M059J (cell line): ENCODE data around the gene TGIF1. TPM values are rescaled to one million over a fixed set of nuclear protein-coding genes. Genes with fewer than 3 reads are reported as not detected.
"Not testable (repeated sequence)": the region's sequence is repeated elsewhere in the genome, so short reads cannot be mapped to it uniquely, and the experiment has no call there.

ENCODE experiments used
- DNase-seq: peaks from one replicate; pipeline ENCODE4 v3.0.0-alpha.2; 2012; ENCODE audit warnings: low read depth
- total RNA-seq: library from RNA; depleted of rRNA; stranded (reverse); fragments of >200 nt; shearing (Covaris generic); gene quantifications from 2 replicates; pipeline ENCODE4 v1.2.3, GENCODE V29; 2014

Gene TGIF1
- total RNA-seq, 1 experiment from 2014 or later: 113 TPM

GRCh38 chr18:3455907-3456685 is 6.1 kb downstream of the TGIF1 start:
- DNase-seq: peak; percentile 43

DNA sequence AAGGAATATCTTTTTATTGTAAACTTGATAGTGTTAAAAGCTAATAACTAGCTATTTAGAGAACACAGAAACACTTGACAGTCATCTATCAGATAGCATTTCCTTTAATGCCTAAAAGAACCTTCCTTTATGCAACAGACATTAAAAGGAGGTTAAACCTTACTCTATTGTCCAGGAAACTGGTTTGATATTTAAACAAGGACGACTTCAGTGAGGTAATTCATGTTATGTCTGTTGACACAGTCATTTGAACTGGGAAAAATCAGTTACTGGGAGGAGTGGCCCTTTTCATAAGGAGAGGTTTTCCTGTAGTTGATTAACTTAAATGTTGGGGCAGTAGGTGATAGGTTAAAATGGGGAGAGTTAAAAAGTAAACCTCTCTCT is 6.7 kb downstream of the TGIF1 start:
- DNase-seq: no peak

- no peak for DNase-seq
These were observed 7.3 kb downstream of the TGIF1 start for GRCh38 chr18:3457261-3457724.

DNA sequence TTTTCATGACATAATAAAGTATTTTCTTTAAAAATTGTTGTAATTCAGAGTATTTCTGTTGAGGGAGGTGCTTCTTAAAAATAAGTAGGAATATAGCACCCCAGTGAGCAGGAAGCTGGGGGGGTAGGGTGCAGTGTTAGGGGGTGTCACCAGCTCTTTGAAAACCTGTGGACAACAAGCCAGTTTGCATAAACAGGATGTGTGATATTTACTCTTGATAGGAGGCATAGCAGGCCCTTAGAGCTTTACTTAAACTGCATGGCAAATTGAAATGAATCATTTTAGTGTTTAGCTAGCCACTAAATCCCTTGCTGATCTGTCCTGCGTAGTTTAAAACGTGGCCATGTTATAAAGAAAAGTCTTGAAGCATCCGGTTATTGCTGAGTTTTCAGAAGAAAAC is 8.4 kb downstream of the TGIF1 start:
- peak; percentile 30 for DNase-seq

GRCh38 chr18:3458952-3459853 is 9.2 kb downstream of the TGIF1 start:
- peak; percentile 71 for DNase-seq

DNA sequence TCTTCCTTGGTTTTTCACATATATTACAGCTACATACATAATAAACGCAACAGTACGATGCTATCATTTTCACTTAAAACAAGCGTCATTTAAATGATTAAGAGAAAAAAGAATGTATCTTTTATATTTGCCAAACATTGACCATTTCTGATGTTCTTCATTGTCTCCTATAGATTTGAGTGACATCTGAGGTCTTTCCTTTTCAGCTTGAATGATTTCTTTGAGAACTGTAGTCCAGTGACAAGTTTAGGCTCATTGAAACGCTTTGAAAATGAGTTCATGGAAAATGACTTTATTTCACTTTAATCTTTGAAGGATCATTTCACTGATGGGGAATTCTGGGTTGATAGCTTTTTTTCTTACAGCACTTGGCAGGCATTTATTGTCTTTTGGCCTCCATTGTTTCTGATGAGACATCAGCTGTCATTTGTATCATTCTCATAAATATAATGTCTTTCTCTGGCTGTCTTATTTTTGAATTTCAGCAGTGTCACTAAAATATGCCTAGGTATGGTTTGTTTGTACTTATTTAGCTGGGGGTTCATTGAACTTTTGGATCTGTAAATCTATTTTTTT is 10.9 kb downstream of the TGIF1 start:
- no peak for DNase-seq

DNA sequence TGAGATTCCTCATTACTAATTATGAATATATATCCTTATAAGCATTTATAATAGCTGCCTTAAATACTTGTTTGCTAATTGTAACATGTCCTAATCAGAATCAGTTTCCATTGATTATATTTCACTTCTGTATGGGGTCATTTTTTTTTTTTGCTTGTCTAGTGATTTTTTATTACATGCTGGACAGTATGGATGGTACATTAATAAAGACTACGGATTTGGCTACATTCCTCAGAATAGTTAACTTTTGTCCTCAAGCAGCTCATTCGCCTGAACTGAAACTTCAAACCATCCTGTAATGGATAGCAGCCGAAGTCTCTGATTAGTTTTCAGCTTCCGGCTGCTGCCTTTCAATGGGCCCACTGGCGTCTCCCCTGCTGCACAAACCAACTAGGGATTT is 11.7 kb downstream of the TGIF1 start:
- DNase-seq: no peak

GRCh38 chr18:3463051-3463450 is 13.1 kb downstream of the TGIF1 start:
- peak; percentile 21 for DNase-seq

- DNase-seq: peak; percentile 78
These were observed 16.1 kb downstream of the TGIF1 start for GRCh38 chr18:3466045-3466444.

GRCh38 chr18:3466872-3467271 is 16.9 kb downstream of the TGIF1 start:
- no peak for DNase-seq

- DNase-seq: no peak
These were observed 18.2 kb downstream of the TGIF1 start for GRCh38 chr18:3468066-3468705.

GRCh38 chr18:3468833-3469232 is 18.9 kb downstream of the TGIF1 start:
- no peak for DNase-seq

DNA sequence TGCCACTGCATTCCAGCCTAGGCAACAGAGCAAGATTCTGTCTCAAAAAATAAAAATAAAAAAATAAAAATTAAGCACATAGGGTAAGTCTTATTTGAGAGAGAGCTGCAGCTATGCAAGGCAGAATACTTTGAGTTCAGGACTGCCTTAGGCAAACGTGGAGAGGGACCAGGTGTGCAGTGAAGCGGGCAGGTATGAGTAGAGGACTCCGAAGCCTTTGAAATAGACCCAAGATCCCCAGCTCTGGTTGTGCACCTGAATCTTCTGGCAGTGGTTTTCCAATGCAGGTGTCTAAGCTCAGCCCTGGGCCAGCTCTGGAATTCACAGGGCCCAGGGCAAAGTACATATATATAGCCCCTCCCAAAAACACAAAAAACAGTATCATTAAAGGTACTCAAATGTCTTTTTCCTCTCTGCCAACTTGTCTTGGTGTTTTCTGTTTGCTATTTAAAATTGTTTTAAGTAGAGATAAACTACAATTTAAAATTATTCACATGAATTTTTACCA is 21.2 kb downstream of the TGIF1 start:
- DNase-seq: no peak

DNA sequence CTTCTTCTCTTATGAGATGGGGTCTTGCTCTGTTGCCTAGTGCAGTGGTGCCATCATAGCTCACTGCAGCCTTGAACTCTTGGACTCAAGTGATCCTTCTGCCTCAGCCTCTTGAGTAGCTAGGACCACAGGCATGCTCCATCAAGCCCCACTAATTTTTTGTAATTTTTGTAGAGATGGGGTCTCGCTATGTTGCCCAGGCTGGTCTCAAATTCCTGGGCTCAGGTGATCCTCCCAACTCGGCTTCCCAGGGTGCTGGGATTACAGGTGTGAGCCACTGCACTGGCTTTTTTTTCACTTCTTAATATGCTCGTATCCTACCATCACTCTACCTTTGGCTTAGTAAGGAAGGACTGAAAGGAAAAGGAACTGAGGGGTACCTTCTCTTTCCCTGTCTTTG is 22.1 kb downstream of the TGIF1 start:
- not testable (repeated sequence) for DNase-seq

- no peak for DNase-seq
These were observed 22.9 kb downstream of the TGIF1 start for GRCh38 chr18:3472681-3473544.

DNA sequence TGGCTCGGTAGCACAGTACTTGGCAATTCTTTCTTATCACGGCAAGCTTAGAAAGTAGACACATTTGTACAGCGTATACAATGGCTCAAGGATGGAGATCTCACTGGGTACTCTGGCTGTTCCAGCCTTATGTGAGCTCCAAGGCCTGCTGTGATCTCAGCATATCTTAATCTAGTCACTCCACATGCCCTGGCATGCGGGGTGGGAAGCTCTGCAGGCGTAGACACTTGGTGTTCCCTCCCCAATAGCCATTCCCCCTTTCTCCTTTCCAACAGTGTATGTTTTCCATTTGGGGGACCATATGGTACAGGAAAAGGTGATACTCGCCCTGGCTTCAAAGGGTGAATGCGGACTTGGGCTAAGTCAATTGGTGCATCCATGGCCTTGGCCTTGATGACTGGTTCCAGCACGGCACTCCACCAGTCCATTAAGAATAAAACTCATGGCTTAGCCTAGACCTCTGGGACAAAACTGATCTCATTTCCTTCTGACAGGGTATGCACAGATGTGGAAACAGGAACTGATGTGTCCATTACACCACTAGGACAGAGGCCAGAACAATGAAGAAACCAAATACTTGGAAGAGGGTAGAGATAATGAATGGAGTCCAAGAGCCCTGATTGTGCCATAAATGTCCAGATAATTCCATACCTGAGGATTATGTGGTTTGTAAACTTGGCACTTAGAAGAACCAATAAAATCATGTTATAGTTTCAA is 28.4 kb downstream of the TGIF1 start:
- DNase-seq: no peak

- DNase-seq: no peak
These were observed 30.1 kb downstream of the TGIF1 start for GRCh38 chr18:3479978-3480509.

DNA sequence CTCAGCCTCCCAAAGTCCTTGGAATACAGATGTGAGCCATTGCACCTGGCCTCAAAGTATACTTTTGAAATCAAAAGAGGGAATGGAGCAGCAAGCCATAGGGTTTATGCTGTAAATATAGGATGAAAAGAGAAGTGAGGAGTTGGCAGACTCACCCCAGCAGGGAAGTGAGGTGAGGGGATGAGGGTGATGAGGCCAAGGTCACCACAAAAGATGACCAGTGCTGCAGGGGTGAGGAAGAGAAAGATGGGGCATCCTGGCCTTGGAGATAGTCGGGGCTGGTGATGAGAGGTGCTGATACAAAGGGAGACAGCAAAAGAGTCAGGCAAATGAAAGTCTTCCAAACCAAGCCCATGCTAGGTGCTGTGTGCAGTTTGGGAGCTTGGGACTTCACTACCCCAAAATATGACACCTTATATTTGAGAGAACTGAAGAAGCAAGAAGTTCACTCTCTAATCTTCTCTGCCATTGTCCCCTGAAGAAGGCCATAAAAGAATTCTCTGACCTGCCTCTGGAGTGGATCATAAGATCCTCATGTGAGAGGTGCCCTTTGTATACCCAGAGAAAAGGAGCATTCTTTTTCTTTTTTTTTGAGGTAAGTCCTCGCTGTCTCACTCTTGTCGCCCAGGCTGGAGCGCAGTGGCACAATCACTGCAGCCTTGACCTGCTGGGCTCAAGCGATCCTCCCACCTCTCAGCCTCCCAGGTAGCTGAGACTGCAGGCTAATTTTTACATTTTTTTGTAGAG is 31.0 kb downstream of the TGIF1 start:
- no peak for DNase-seq

- no peak for DNase-seq
These were observed 31.8 kb downstream of the TGIF1 start for GRCh38 chr18:3481696-3482210.
